Mesothelial cell of epicardium (in vitro differentiated cells): Measurements from ENCODE around the gene SLC35F1. TPM values are rescaled to one million over a fixed set of nuclear protein-coding genes. Genes with fewer than 3 reads are reported as not detected.

Experiments used
- DNase-seq, 2 experiments: peaks; one replicate each; pipeline ENCODE4 v3.0.0; 2021; ENCODE audit warnings: low spot score in 2 of 2; ENCODE audit not compliant: unreplicated experiment in 2 of 2
- H3K27ac Mint-ChIP-seq: 2 replicates; pipeline ENCODE4 v1.8.0; 2021; ENCODE audit warnings: mixed read lengths
- H3K27me3 Mint-ChIP-seq: 2 replicates; pipeline ENCODE4 v1.8.0; 2021; ENCODE audit warnings: low read depth, mixed read lengths
- H3K36me3 Mint-ChIP-seq: 2 replicates; pipeline ENCODE4 v1.8.0; 2021; ENCODE audit warnings: mixed read lengths
- H3K4me1 Mint-ChIP-seq: 2 replicates; pipeline ENCODE4 v1.8.0; 2021; ENCODE audit warnings: mixed read lengths
- H3K4me3 Mint-ChIP-seq: 2 replicates; pipeline ENCODE4 v1.8.0; 2021; ENCODE audit warnings: mild to moderate bottlenecking, moderate library complexity, mixed read lengths
- H3K9me3 Mint-ChIP-seq: 2 replicates; pipeline ENCODE4 v1.8.0; 2021; ENCODE audit warnings: mixed read lengths
- CTCF ChIP-seq: fragments of 200-600 bp; sonication (generic); IDR thresholded peaks from one replicate; pipeline ENCODE4 v1.5.0; 2021; ENCODE audit warnings: antibody characterized with exemption; ENCODE audit not compliant: unreplicated experiment
- total RNA-seq: library from RNA; stranded (reverse); gene quantifications from 3 replicates; pipeline ENCODE4 v1.2.1, GENCODE V29; 2021

The SLC35F1 gene
- total RNA-seq, 1 donor from 2014 or later = 0.78 TPM

GRCh38 chr6:118320652-118321051, 413.6 kb downstream of the SLC35F1 start:
- Mint-ChIP-seq H3K9me3 (no peaks in the 10 kb centered on the region), H3K4me3 (no peak overlapping the region), H3K27ac (no peak overlapping the region), H3K36me3 (no peaks in the 10 kb centered on the region), H3K4me1 (peaks cover 60% of the 10 kb centered on the region), H3K27me3 (no peaks in the 10 kb centered on the region)
- no peak for DNase-seq
- no peak for TF ChIP-seq CTCF

- no peak for TF ChIP-seq CTCF
- no peak for DNase-seq
- Mint-ChIP-seq H3K4me3 (no peak overlapping the region), H3K4me1 (peaks cover 33% of the 10 kb centered on the region), H3K36me3 (no peaks in the 10 kb centered on the region), H3K27me3 (no peaks in the 10 kb centered on the region), H3K27ac (no peak overlapping the region), H3K9me3 (no peaks in the 10 kb centered on the region)
These were observed 417.1 kb downstream of the SLC35F1 start for GRCh38 chr6:118324116-118324515.

- DNase-seq = no peak
- peaks cover 24% of the 10 kb centered on the region for H3K4me1 Mint-ChIP-seq
- TF ChIP-seq CTCF = no peak
- no peaks in the 10 kb centered on the region for H3K36me3 Mint-ChIP-seq
- H3K27me3 Mint-ChIP-seq = no peaks in the 10 kb centered on the region
- H3K9me3 Mint-ChIP-seq = no peaks in the 10 kb centered on the region
- no peak overlapping the region for H3K4me3 Mint-ChIP-seq
- no peak overlapping the region for H3K27ac Mint-ChIP-seq
These were observed 418.3 kb downstream of the SLC35F1 start for GRCh38 chr6:118325220-118325860.

- no peak for DNase-seq
- no peak overlapping the region for H3K4me3 Mint-ChIP-seq
- no peaks in the 10 kb centered on the region for H3K36me3 Mint-ChIP-seq
- H3K27me3 Mint-ChIP-seq = no peaks in the 10 kb centered on the region
- no peak overlapping the region for H3K27ac Mint-ChIP-seq
- H3K9me3 Mint-ChIP-seq = no peaks in the 10 kb centered on the region
- TF ChIP-seq CTCF = no peak
- H3K4me1 Mint-ChIP-seq = peaks cover 16% of the 10 kb centered on the region
These were observed 419.6 kb downstream of the SLC35F1 start for GRCh38 chr6:118326712-118327111.

GRCh38 chr6:118327237-118327636, 420.2 kb downstream of the SLC35F1 start:
- TF ChIP-seq CTCF = no peak
- Mint-ChIP-seq H3K9me3 (no peaks in the 10 kb centered on the region), H3K4me3 (no peak overlapping the region), H3K27ac (no peak overlapping the region), H3K36me3 (no peaks in the 10 kb centered on the region), H3K4me1 (peaks cover 16% of the 10 kb centered on the region), H3K27me3 (peaks cover 2% of the 10 kb centered on the region)
- DNase-seq = no peak

- no peak for DNase-seq
- Mint-ChIP-seq H3K27ac (no peak overlapping the region), H3K9me3 (peaks cover 10% of the 10 kb centered on the region), H3K36me3 (no peaks in the 10 kb centered on the region), H3K4me1 (peaks cover 8% of the 10 kb centered on the region), H3K4me3 (no peak overlapping the region), H3K27me3 (peaks cover 2% of the 10 kb centered on the region)
- TF ChIP-seq CTCF = no peak
These were observed 426.7 kb downstream of the SLC35F1 start for GRCh38 chr6:118333772-118334171.
